NCI-H345 treated with DMSO at 0.1 percent for 48 hours (cell line): ENCODE results near the gene TRPM2.
"Not testable (repeated sequence)": the region's sequence is repeated elsewhere in the genome, so short reads cannot be mapped to it uniquely, and the experiment has no call there.

Experiments used
- DNase-seq: peaks from one replicate; lab custom pipeline; 2025; ENCODE audit not compliant: unreplicated experiment; lab: John Stamatoyannopoulos, UW

Gene TRPM2

DNA sequence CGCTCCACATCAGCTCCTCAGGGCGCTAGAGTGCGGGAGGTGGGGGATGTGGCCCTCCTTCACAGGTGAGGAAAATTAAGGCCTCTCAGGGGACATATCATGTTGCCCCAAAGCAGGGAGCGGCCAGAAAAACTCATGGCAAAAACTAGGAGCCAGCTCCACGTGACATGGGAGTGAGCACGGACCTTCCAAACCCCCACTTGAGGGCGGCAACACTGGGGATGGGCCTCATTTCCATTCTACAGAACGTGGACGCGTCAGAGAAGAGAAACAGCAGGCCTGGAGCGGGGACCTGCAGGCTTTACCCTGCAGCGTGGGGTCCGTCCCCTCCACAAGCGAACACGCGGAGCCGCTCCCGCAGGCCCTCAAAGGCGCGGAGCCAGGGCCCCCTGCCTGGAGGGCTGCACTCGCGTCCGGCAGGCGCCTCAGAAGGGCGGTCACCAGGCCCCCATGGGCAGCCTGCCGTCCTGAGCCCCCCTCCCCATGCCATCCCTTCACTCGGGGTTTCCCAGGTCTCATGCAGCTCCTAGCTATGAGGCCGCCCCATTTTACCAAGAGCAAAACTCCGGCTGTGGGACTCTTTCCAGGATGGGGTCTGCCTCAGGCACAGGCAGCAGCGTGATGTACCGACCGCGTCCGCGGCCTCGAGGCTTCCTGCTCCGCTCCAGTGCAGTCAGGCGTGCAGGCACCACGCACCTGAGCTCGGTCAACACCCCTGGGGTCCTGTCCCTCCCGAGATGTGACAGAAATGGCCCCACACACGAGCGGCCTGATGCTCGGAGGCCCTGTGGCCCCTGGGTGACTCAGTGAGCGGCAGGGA is 19.7 kb upstream of the TRPM2 start:
- DNase-seq, result no peak

DNA sequence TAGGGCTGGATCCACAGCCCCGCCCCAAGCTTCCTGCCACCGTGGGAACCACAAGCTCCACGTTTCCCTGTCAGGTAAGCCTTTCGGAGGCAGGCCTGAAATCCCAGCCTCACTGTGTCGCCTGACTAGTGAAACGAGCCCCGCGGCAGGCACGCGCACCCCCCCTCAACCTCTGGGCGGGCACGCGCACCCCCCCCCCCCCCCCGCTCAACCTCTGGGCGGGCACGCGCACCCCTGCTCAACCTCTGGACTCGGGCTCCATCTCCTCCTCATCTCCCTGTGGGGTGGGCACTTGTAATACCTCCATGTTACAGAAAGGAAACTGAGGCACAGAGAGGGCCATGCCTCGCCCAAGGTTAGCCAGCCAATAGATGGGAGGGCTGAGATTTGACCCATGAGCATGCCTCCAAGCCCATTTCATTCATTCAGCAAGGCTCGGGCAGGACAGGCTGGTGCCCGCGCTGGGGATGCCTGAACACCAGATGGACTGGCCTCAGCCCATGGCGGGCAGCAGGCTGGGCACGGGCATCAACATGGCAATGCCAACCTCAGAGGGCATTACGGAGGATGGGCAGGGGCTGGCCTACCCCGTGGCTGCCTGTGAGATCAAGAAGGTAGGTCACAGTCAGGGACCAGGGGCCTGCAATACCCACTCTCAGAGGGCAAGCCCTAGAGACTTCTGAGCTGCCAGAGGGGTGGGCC is 18.9 kb upstream of the TRPM2 start:
- DNase-seq, result no peak

DNA sequence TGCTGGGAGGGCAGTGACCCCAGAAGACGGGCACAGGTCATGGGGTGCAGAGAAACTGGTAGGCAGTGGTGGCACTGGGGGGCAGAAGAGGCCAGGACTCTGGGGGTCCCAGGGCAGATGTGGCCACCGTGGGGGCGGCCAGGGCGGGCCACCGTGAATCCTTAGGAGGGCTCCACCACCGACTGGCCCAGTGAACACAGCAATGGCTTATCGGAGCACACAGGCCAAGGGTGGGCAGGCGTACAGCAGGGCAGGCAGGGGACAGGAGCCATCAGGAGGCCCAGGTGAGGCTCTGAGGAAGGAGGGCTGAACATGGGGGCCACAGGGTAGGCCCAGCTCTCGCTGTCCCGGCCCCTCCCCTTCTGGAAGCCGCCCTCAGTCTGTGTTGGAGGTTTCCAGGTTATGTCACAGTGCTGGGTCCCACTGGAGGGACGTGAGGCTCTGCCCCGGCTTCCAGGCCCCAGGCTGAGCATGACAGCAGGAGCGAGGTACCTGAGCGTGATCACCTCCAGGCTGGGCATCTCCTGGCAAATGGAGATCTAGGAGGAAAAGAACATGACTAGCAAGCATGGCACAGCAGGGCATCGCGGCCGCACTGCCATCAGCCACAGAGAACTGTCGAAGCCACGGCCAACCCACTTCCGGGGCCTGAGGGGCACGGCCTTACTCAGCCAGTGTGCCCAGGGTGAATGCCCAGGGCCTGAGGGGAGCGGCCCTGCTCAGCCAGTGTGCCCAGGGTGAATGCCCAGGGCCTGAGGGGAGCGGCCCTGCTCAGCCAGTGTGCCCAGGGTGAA is 18.0 kb upstream of the TRPM2 start:
- DNase-seq, result no peak

DNA sequence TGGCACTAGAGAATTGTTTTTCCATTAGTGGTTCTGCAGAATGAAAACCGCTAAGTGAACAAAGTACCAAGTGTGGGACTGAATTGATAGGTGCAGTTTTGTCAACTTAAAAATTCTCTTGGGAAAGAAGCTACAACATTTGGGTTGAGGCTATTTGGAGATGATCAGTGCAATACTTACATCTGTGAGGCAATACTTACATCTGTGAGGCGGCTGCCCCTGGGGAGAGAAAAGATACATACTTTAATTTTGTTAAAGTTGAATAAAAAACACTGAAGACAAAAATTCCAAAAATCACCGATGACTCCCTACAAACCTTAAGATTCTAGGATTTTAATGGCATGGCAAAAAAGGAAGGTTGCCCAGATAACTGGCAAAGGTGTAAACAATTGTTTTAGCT is 16.0 kb upstream of the TRPM2 start:
- no peak for DNase-seq

DNA sequence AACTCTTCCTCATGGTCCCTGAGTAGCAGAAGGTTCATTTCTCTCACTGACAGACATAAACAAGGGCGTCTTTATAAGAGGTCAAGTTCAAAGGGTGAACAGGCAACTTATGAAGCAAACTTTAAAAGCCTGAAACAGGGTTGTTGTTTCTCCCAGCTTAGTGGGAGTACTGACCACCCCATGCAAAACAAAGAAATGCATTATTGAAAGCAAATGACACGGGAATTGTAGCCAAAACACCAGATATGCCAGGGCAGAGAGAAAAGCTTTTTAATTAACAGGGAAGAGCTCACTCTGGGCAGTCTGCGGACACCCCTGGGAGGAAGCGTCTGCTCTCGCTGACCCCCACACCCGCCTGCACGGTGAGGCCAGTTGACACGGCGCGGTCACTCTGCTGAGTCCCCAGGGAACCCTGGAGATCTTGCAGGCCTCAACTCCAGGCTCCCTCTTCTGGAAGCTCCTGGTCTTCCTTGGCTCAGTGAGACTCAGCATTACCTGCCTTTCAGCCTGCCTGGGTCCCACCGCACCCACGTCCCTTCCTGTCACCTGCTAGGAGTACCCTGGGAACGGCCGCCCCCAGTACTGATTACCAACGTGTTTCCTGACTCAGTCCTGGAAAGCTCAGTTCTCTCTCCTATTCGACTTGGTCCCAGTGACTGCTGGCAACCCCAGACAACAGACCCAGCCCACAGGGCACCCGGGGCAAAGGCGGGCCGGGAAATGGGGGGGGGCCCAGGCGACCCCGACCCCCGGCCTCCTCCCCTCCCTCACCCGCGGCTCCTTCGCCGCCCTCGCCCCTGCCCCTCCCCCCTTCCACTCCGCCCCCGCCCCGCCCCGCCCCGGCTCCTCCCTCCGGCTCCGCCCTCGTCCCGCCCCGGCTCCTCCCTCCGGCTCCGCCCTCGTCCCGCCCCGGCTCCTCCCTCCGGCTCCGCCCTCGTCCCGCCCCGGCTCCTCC is 15.2 kb upstream of the TRPM2 start:
- peak; percentile 33 for DNase-seq

DNA sequence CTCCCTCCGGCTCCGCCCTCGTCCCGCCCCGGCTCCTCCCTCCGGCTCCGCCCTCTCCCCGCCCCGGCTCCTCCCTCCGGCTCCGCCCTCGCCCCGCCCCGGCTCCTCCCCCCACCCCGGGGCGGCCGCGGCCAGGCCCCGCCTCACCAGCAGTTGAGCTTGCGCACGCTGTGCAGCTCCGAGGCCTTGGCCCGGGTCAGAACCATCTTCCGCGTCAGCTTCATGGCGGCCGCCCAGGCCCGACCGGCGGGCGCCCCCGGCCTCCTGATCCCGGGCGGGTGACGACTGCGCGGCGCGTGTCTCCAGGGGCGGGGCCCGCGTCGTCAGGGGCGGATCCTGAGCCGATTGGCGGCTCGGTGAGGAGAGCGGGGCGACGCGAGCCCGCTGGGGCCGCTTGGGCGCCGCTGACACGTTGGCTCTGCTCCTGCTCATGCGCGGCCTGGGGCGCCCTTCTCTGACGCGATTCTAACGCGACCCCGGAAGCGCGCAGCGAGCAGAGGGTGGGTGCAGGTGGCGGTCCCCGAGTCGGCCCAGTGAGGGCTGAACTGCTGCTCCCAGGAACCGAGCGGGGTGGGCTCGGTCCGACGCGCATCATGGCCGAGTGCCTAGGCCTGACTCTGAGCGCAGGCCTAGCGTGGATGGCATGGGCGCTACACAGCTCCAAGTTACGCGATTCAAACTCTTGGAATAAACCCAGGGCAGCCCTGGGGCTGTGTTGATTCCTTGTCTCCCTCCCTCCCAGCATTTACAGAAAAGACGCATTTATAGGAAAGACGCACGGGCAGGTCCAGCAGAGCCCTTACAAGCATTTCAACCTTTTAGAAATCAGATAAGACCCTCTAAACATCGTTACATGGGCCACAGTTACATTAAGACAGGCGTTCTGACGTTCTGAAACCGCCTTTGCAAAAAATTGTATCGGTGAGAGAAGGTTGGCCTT is 14.2 kb upstream of the TRPM2 start, which contains the start of gene CFAP410:
CFAP410 (minus strand) TSS at position 420 of the 940 bp plus-strand sequence; CDS start at position 224, 196 bp downstream.
- peak; percentile 94 for DNase-seq

DNA sequence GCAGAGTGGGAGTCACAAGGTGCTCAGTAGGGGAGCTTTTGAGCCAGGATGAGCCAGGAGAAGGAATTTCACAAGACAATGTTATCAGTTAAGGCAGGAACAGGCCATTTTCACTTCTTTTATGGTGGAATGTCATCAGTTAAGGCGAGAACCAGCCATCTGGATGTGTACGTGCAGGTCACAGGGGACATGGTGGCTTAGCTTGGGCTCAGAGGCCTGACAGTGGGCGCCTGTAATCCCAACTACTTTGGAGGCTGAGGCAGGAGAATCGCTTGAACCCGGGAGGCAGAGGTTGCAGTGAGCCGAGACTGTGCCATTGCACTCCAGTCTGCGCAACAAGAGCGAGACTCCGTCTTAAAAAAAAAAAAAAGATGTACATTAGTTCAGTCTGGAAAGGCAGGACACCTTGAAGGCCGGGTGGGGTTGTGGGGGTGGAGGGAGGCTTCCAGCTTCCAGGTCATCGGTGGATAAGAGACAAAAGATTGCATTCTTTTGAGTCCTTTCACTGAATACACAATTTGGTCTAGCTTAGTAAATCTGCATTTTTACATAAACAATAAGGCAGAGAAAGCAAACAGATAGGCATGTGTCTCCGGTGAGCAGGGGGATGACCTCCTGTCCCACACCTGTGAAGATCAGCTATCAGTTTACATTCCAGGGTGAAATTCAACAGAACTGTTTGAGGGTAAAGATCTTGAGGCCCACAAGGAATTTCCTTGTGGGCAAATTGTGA is 11.5 kb upstream of the TRPM2 start:
- not testable (repeated sequence) for DNase-seq

DNA sequence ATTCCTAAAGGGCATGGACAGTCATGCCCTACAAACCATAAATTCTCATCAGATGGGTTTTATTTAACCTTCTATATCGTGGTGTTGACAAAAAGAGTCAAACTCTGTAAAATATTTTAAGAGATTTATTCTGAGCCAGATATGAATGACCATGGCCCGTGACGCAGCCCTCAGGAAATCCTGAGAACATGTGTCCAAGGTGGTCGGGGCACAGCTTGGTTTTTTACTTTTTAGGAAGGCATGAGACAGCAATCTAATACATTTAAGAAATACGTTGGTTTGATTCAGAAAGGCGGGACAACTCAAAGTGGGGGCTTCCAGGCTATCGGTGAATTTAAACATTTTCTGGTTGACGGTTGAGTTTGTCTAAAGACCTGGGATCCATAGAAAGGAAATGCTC is 10.4 kb upstream of the TRPM2 start:
- not testable (repeated sequence) for DNase-seq

DNA sequence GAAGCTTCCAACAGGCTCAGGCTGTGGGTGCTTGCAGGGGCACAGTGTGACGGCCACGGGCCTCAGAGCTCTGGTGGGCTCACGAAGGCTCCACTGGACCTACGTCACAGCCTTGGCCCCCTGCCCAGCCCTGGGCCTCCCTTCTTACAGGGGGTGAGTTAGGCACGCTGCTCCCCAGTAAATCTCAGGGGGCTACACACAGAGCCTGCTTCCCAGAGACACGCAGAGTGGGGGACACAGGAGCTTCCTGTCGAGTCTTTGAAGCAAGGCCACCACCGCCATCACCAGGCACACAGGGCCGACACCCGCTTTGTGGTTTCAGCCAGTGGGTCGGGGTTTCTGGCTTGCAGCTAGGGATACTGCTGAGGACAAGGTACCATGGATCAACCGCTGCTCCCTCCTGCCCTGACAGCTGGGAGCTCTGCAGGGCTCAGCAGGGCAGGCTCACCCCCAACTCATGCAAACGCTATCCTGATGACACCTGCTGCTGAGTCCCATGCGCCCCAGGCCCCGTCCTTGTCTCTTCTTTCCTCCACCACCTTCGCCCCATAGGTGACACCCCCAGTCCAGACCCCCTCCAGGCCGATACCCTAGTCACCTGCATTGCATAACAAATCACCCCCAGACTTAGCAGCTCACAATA is 8.8 kb upstream of the TRPM2 start:
- DNase-seq, result no peak

DNA sequence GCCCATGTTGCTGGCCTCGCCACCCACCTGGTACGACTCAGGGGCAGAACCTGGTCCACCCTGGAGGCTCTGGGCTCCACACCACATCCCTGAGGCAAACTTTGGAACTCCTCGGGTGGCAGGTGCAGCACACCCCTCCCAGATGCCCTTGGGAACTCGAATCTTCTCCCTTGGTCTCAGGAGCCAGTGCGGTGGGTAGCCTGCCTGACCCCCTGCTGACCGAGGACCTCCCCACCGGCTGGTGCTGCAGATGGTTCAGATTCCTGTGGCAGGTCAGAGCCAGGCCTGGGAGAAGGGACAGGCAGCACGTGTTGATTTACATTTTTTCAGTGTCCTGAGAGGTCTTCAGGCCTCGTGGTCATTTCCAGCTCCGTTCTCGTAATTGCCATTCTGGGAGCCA is 7.9 kb upstream of the TRPM2 start:
- DNase-seq, result no peak

DNA sequence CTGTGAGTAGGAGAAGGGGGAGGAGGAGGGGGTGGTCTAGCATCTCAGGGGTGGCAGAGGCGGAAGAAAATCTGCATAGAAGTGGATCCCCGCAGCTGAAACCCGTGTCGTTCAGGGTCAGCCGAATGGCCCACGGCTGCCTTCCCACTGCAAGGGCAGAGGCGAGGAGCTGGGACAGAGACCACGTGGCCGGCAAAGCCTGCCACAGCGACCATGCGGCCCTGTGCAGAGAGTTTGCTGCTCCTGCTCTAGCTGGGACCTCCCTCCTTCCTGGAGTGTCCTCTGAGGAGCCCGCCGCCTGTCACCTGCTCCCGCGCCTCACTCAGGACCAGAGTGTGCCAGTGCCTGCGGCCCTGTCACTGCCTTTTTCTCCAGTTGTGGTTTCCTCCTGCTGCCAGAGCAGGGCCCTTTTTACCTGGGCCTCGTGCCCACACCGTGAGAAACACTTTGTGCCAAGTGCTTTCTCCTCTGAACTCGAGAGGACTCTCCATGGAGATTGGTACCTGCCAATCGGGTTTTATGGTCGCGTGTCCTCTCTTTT is 5.4 kb upstream of the TRPM2 start:
- no peak for DNase-seq

DNA sequence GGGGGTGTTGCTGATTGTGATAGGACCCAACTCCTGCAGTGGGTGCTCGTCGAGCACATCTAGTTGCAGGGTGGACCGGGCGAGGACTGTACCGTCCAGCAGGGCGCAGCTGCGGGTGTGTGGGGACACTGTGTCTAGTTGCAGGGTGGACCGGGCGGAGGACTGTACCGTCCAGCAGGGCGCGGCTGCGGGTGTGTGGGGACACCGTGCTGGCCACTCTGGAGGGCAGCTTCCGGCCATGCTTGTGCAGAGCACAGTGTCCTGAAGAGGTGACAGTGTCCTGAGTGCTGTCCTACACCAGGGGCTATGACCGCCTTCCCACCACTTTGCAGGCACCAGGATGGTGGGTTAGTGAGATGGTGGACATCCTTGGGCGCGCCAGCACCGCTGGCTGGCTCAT is 4.6 kb upstream of the TRPM2 start:
- no peak for DNase-seq

DNA sequence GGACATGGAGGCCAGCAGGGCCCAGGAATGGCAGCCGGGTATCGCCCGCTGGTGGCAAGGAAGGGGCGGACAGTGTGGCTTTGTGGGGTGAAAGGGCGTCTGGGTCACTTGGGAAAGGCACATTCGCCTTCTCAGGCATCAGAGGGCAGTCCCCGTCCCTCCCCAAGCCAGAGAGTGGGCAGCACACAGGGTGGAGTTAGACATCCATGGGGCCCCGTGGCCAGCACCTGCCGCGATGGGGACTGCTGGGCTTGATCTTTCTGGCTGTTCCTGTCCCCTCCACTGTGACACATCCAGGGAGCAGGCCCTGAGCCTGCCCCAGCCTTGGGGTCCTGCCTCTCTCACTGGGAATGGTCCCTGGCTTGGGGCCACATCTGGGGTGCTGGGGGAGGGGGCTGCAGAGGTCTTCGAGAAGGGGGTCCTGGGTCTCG is 4.0 kb upstream of the TRPM2 start:
- DNase-seq, result no peak

DNA sequence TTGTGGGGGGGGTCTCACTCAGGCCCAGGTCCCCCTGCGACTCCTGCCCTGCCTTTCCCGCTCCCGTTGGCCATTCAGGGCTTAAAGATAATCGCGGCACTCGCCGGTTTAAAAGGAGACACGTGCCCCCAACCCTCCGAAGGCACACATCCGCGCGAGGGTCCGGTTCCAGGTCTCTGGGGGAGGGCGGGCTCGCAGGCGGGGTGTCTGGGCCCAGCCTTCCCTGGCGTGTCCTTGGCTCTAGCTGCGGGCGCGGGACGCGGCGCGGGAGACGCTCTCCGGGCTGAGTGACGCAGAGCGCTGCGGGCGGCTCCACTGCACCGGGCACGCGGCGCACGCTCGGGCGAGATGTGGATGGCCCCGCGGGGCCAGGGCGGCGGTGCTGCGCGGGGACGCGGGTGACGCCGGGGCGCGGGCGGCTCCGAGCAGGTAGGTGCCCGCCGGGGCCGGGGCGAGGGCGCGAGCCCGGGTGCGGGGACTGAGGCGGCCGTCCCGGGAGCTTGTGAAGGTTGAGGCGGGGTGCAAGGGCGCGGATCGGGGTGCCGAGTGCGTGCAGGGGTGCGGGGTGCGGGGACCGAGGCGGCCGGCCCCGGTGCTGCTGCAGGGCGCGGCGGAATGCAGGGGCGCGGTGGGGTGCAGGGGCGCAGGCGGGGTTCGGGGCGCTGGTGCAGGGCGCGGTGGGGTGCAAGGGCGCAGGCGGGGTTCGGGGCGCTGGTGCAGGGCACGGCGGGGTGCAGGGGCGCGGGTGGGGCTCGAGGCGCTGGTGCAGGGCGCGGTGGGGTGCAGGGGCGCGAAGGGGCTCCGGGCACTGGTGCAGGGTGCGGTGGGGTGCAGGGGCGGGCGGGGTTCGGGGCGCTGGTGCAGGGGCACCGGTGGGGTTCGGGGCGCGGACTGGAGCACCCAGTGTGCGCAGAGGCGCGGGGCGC is 3.3 kb upstream of the TRPM2 start:
- DNase-seq, result no peak

DNA sequence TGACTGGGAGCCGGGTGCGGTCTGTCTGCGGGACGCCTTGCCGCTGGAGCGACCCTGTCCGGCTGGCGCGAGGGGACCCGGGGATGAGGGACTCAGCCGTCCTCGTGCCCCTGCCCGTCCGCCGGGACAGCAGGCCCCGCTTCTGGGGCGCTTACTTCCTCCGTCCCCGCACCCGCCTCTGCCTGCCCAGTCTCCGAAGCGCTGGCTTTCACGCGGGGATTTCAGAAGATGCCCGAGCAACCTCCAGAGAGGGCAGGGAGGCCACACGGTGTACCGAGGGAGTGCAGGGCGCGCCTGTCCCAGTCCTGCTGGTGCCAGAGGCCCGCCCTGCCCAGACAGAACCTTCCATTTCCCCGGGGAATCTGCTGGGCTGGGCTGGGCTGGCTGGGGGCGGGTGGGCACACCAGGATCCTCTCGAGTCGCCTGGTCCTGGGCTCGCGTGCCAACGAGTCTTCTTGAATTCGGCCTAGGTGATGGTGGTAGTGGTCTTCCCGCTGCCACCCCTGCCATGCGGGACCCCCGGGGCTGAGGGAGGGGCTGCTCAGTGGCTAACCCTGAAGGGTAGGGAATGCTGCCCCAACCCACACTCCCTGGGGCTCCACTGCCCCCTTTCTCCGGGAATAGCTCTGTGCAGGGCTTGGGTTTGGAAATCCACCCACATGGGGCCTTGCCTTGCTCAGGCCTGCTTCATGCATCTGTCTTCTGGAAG is 2.5 kb upstream of the TRPM2 start:
- DNase-seq, result no peak

DNA sequence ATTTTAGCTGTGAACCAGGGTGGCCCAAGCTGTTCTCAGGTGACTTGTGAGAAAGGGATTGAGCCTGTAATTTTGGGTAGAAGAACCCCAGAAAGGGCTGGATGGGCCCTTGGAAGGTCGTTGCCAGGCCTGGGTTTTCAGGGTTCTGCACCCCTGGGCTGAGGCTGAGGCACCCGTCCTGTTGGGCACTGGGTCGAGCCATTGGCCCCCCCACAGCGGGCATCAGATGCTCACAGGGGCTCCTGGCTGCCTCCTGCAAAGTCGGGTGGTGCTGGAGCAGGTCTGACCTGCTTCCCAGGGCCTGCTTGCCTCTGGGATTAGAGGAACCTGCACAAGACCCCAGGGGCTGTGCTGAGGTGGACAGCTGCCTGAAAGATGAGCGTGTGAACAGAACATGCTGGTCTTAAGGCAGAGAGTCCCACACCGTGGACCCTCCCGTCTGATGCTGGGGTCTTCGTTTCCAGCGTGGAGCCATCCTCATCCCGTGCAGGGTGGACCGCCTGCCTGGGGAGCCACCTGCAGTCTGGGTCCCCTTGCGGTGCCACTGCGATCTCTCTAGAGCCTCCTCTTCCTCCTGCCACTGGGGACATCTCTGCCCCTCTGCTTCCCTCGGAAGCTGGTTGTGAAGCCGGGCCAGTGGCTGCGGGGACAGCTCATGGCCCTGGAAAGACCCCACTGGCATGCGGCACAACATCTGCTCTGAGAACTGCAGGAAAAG is 1.7 kb upstream of the TRPM2 start:
- no peak for DNase-seq
